H1 (cell line): ENCODE measurements around the gene RRM1. TPM values are rescaled to one million over a fixed set of nuclear protein-coding genes. Genes with fewer than 3 reads are reported as not detected.

Experiments
- KDM5A ChIP-seq: fragments of 200-600 bp; IDR thresholded peaks from 2 replicates; pipeline ENCODE4 v1.7.1; 2012; ENCODE audit warnings: mild to moderate bottlenecking, low read length, inconsistent platforms, mixed read lengths
- NANOG ChIP-seq: IDR thresholded peaks from 2 replicates; pipeline ENCODE4 v1.6.1; 2011; ENCODE audit warnings: low read length, low read depth, mild to moderate bottlenecking, inconsistent platforms; ENCODE audit not compliant: insufficient read depth, poor library complexity, severe bottlenecking
- POU5F1 ChIP-seq: IDR thresholded peaks from 2 replicates; pipeline ENCODE4 v1.6.1; 2011; ENCODE audit warnings: low read depth, mild to moderate bottlenecking, low read length, moderate library complexity
- polyA plus RNA-seq, 7 experiments: library from polyadenylated mRNA; depleted of rRNA in 3 of 7; stranded (reverse) in 5 of 7; unstranded in 2 of 7; fragments of >200 nt in 5 of 7; fragments of 200-250 nt in 2 of 7; gene quantifications; 1 replicate in 5 of 7; 2 replicates in 1 of 7; 4 replicates in 1 of 7; pipeline versions ENCODE4 v1.2.1 to v1.2.3, GENCODE V29; 2011 to 2013; ENCODE audit warnings: missing spikeins in 2 of 7, mixed read lengths in 2 of 7
- total RNA-seq: library from RNA; stranded (reverse); fragmentation: NEBNext Ultra II Directional; extraction: Animal tissue kit (Norgen Biotek cat#: 25700); gene quantifications from 2 replicates; pipeline ENCODE4 v1.2.1, GENCODE V29; 2021

Gene RRM1
- total and polyA plus RNA-seq, 2 of the 8 experiments (the other 6 are each of a cell fraction or from before 2014, with no cell fraction given): 63.6 to 126 TPM

GRCh38 chr11:4059424-4059823 is 35.2 kb upstream of the RRM1 start (continued):
- TF ChIP-seq POU5F1 (no peak), NANOG (no peak), KDM5A (no peak)
